ENCODE results near the gene DMAC2L.
A peak's percentile ranks its signal among the peaks of the same experiment; 100 is the strongest.

The DMAC2L gene

GRCh38 chr14:50335989-50336824 lies 24.1 kb downstream of the DMAC2L start:
- ChIA-PET POLR2A (interaction anchor here (0.7 to 1.2 kb wide), 2 partner anchors 175 to 196 kb away, joined by 5 to 8 read pairs; partner anchors contain the start of gene MAP4K5), CTCF (interaction anchor here (0.7 to 3.1 kb wide), 6 partner anchors 12 to 75 kb away, joined by 3 to 20 read pairs (median 3); no protein-coding TSS in a partner anchor)
- Histone ChIP-seq H3K4me1 (ENCODE audit: control extremely low read depth in 1 of 4, control insufficient read depth in 4 of 4, insufficient read depth in 4 of 4, low read length in 3 of 4) (peaks cover 13 to 24% (median 20%) of the 10 kb centered on the region in 4 experiments), H3K27me3 (replicated peaks in 2 of 5; ENCODE audit: control insufficient read depth in 4 of 5, insufficient read depth in 5 of 5, low read length in 4 of 5) (no peaks in the 10 kb centered on the region), H3K27ac (ENCODE audit: insufficient read depth in 1 of 2, low read depth in 1 of 2, low read length in 2 of 2, poor library complexity in 1 of 2, severe bottlenecking in 2 of 2) (peak overlapping the region in 1 of 2 experiments; percentile 75), H3K4me3 (ENCODE audit: control insufficient read depth in 1 of 7, extremely low read depth in 1 of 7, insufficient read depth in 4 of 7, low read depth in 2 of 7, low read length in 6 of 7) (peak overlapping the region in 6 of 7 experiments; percentile 13 to 62 (median 32)), H3K9me3 (ENCODE audit: control extremely low read depth in 1 of 5, control insufficient read depth in 4 of 5, insufficient read depth in 2 of 5, low read depth in 1 of 5, low read length in 4 of 5) (no peaks in the 10 kb centered on the region), H3K36me3 (ENCODE audit: control insufficient read depth in 4 of 4, insufficient read depth in 4 of 4, low read length in 3 of 4) (peaks cover 2 to 15% (median 8%) of the 10 kb centered on the region in 4 experiments)
- DNase-seq, result peak; percentile 38 to 85 (median 64)
- 5% methylated on average over 7 of the region's 7 CpGs for WGBS (ENCODE audit: insufficient coverage)

DNA sequence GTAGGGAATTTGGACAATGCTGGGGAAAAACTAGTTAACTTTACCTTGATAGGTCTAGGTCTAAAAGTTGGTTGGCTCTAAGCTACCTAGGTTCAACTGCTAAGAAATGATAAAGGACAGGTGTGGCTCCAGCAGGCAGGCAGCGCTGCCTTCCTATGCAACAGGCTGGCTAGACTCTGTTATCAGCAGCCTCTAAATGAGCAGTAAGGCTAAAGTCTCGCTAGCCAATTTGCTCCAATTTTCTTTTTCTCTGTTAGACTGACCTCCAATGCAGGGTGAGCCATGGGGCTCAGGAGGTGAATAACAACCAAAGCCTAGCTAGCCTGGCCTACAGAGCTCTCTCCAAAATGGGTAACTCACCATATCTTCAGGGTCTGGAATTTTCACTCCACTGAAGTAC lies 26.5 kb downstream of the DMAC2L start:
- H3K27me3 ChIP-seq (replicated peaks in 2 of 5; ENCODE audit: control insufficient read depth in 4 of 5, insufficient read depth in 5 of 5, low read length in 4 of 5), result no peaks in the 10 kb centered on the region
- H3K9me3 ChIP-seq (ENCODE audit: control extremely low read depth in 1 of 5, control insufficient read depth in 4 of 5, insufficient read depth in 2 of 5, low read depth in 1 of 5, low read length in 4 of 5), result no peaks in the 10 kb centered on the region
- H3K36me3 ChIP-seq (ENCODE audit: control insufficient read depth in 4 of 4, insufficient read depth in 4 of 4, low read length in 3 of 4), result peaks cover 0 to 8% (median 1%) of the 10 kb centered on the region in 4 experiments
- DNase-seq, result no peak
- POLR2A ChIA-PET, result no interaction called here
- H3K4me1 ChIP-seq (ENCODE audit: control extremely low read depth in 1 of 4, control insufficient read depth in 4 of 4, insufficient read depth in 4 of 4, low read length in 3 of 4), result peaks cover 17 to 37% (median 30%) of the 10 kb centered on the region in 4 experiments
- 96% methylated on average over 2 of the region's 2 CpGs for WGBS (ENCODE audit: insufficient coverage)
- CTCF ChIA-PET, result interaction anchor here (0.7 to 3.9 kb wide), 3 partner anchors 10 to 18 kb away, joined by 3 to 16 read pairs (median 15); no protein-coding TSS in a partner anchor
- no peak overlapping the region for H3K4me3 ChIP-seq (ENCODE audit: control insufficient read depth in 1 of 7, extremely low read depth in 1 of 7, insufficient read depth in 4 of 7, low read depth in 2 of 7, low read length in 6 of 7)
- no peak overlapping the region for H3K27ac ChIP-seq (ENCODE audit: insufficient read depth in 1 of 2, low read depth in 1 of 2, low read length in 2 of 2, poor library complexity in 1 of 2, severe bottlenecking in 2 of 2)

GRCh38 chr14:50339178-50339804 lies 27.2 kb downstream of the DMAC2L start:
- no peak overlapping the region for H3K4me3 ChIP-seq (ENCODE audit: control insufficient read depth in 1 of 7, extremely low read depth in 1 of 7, insufficient read depth in 4 of 7, low read depth in 2 of 7, low read length in 6 of 7)
- peaks cover 17 to 36% (median 30%) of the 10 kb centered on the region in 4 experiments for H3K4me1 ChIP-seq (ENCODE audit: control extremely low read depth in 1 of 4, control insufficient read depth in 4 of 4, insufficient read depth in 4 of 4, low read length in 3 of 4)
- ChIA-PET CTCF (interaction anchor here (0.6 to 3.9 kb wide), 5 partner anchors 8 to 24 kb away, joined by 3 to 16 read pairs (median 5); no protein-coding TSS in a partner anchor), POLR2A (no interaction called here)
- WGBS (ENCODE audit: insufficient coverage), result 90% methylated on average over 1 of the region's 3 CpGs
- no peaks in the 10 kb centered on the region for H3K9me3 ChIP-seq (ENCODE audit: control extremely low read depth in 1 of 5, control insufficient read depth in 4 of 5, insufficient read depth in 2 of 5, low read depth in 1 of 5, low read length in 4 of 5)
- H3K36me3 ChIP-seq (ENCODE audit: control insufficient read depth in 4 of 4, insufficient read depth in 4 of 4, low read length in 3 of 4), result peaks cover 0 to 8% (median 1%) of the 10 kb centered on the region in 4 experiments
- no peaks in the 10 kb centered on the region for H3K27me3 ChIP-seq (replicated peaks in 2 of 5; ENCODE audit: control insufficient read depth in 4 of 5, insufficient read depth in 5 of 5, low read length in 4 of 5)
- no peak for DNase-seq
- no peak overlapping the region for H3K27ac ChIP-seq (ENCODE audit: insufficient read depth in 1 of 2, low read depth in 1 of 2, low read length in 2 of 2, poor library complexity in 1 of 2, severe bottlenecking in 2 of 2)

GRCh38 chr14:50340045-50340444 lies 27.9 kb downstream of the DMAC2L start:
- Histone ChIP-seq H3K4me3 (ENCODE audit: control insufficient read depth in 1 of 7, extremely low read depth in 1 of 7, insufficient read depth in 4 of 7, low read depth in 2 of 7, low read length in 6 of 7) (no peak overlapping the region), H3K4me1 (ENCODE audit: control extremely low read depth in 1 of 4, control insufficient read depth in 4 of 4, insufficient read depth in 4 of 4, low read length in 3 of 4) (peaks cover 17 to 30% (median 28%) of the 10 kb centered on the region in 4 experiments), H3K36me3 (ENCODE audit: control insufficient read depth in 4 of 4, insufficient read depth in 4 of 4, low read length in 3 of 4) (peaks cover 0 to 8% (median 1%) of the 10 kb centered on the region in 4 experiments), H3K27ac (ENCODE audit: insufficient read depth in 1 of 2, low read depth in 1 of 2, low read length in 2 of 2, poor library complexity in 1 of 2, severe bottlenecking in 2 of 2) (no peak overlapping the region), H3K27me3 (replicated peaks in 2 of 5; ENCODE audit: control insufficient read depth in 4 of 5, insufficient read depth in 5 of 5, low read length in 4 of 5) (no peaks in the 10 kb centered on the region), H3K9me3 (ENCODE audit: control extremely low read depth in 1 of 5, control insufficient read depth in 4 of 5, insufficient read depth in 2 of 5, low read depth in 1 of 5, low read length in 4 of 5) (no peaks in the 10 kb centered on the region)
- DNase-seq, result no peak
- WGBS (ENCODE audit: insufficient coverage), result 65% methylated on average over 2 of the region's 5 CpGs
- POLR2A ChIA-PET, result no interaction called here
- CTCF ChIA-PET, result interaction anchor here (1.2 to 3.9 kb wide), 4 partner anchors 12 to 189 kb away, joined by 5 to 16 read pairs (median 10); no protein-coding TSS in a partner anchor

DNA sequence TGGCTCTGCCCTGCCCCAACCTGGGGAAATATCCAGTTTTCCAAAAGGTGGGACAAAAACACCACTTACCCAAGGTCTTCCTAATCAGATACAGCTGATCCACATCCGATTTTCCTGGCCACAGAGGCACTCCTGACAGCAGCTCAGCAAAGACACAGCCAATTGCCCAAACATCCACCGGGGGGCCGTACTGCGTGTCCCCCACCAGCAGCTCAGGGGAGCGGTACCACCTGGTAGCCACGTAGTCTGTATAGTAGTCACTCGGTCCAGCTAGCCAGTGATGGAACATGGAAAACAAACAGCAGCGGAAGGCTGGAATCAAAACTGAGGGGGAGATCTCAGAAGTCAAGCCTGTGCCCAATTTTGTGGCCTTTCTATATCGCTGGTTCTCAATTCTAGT lies 28.8 kb downstream of the DMAC2L start:
- CTCF ChIA-PET, result interaction anchor here (0.5 to 3.9 kb wide), 6 partner anchors 13 to 431 kb away, joined by 3 to 16 read pairs (median 4); no protein-coding TSS in a partner anchor
- Histone ChIP-seq H3K4me1 (ENCODE audit: control extremely low read depth in 1 of 4, control insufficient read depth in 4 of 4, insufficient read depth in 4 of 4, low read length in 3 of 4) (peaks cover 10 to 22% (median 20%) of the 10 kb centered on the region in 4 experiments), H3K27ac (ENCODE audit: insufficient read depth in 1 of 2, low read depth in 1 of 2, low read length in 2 of 2, poor library complexity in 1 of 2, severe bottlenecking in 2 of 2) (no peak overlapping the region), H3K27me3 (replicated peaks in 2 of 5; ENCODE audit: control insufficient read depth in 4 of 5, insufficient read depth in 5 of 5, low read length in 4 of 5) (no peaks in the 10 kb centered on the region), H3K4me3 (ENCODE audit: control insufficient read depth in 1 of 7, extremely low read depth in 1 of 7, insufficient read depth in 4 of 7, low read depth in 2 of 7, low read length in 6 of 7) (no peak overlapping the region), H3K9me3 (ENCODE audit: control extremely low read depth in 1 of 5, control insufficient read depth in 4 of 5, insufficient read depth in 2 of 5, low read depth in 1 of 5, low read length in 4 of 5) (no peaks in the 10 kb centered on the region), H3K36me3 (ENCODE audit: control insufficient read depth in 4 of 4, insufficient read depth in 4 of 4, low read length in 3 of 4) (peaks cover 0 to 8% (median 1%) of the 10 kb centered on the region in 4 experiments)
- 96% methylated on average over 7 of the region's 9 CpGs for WGBS (ENCODE audit: insufficient coverage)
- POLR2A ChIA-PET, result no interaction called here
- DNase-seq, result peak in 1 of 3 donors; percentile 24

- peak; percentile 78 to 88 (median 79) for DNase-seq
- Histone ChIP-seq H3K9me3 (ENCODE audit: control extremely low read depth in 1 of 5, control insufficient read depth in 4 of 5, insufficient read depth in 2 of 5, low read depth in 1 of 5, low read length in 4 of 5) (no peaks in the 10 kb centered on the region), H3K4me3 (ENCODE audit: control insufficient read depth in 1 of 7, extremely low read depth in 1 of 7, insufficient read depth in 4 of 7, low read depth in 2 of 7, low read length in 6 of 7) (peak overlapping the region in 5 of 7 experiments; percentile 6 to 57 (median 51)), H3K27ac (ENCODE audit: insufficient read depth in 1 of 2, low read depth in 1 of 2, low read length in 2 of 2, poor library complexity in 1 of 2, severe bottlenecking in 2 of 2) (peak overlapping the region in 1 of 2 experiments; percentile 68), H3K36me3 (ENCODE audit: control insufficient read depth in 4 of 4, insufficient read depth in 4 of 4, low read length in 3 of 4) (peaks cover 0 to 8% (median 1%) of the 10 kb centered on the region in 4 experiments), H3K27me3 (replicated peaks in 2 of 5; ENCODE audit: control insufficient read depth in 4 of 5, insufficient read depth in 5 of 5, low read length in 4 of 5) (no peaks in the 10 kb centered on the region), H3K4me1 (ENCODE audit: control extremely low read depth in 1 of 4, control insufficient read depth in 4 of 4, insufficient read depth in 4 of 4, low read length in 3 of 4) (peaks cover 5 to 21% (median 18%) of the 10 kb centered on the region in 4 experiments)
- ChIA-PET POLR2A (interaction anchor here (0.5 to 1.1 kb wide), 2 partner anchors 8 to 189 kb away, joined by 3 read pairs; partner anchors contain the start of gene MAP4K5), CTCF (interaction anchor here (0.6 to 3.6 kb wide), 13 partner anchors 11 to 193 kb away, joined by 3 to 20 read pairs (median 4); partner anchors contain the start of genes CDKL1 and MAP4K5)
- 0% methylated on average over 6 of the region's 8 CpGs for WGBS (ENCODE audit: insufficient coverage)
These were observed 30.3 kb downstream of the DMAC2L start for GRCh38 chr14:50342221-50343078.

Data from common myeloid progenitor, CD34-positive (primary cell).